AG09309 (cell line): ENCODE data around the gene ADGRG2.
"Not testable (repeated sequence)": the region's sequence is repeated elsewhere in the genome, so short reads cannot be mapped to it uniquely, and the experiment has no call there.

Source experiments
- DNase-seq: peaks from one replicate; pipeline ENCODE4 v3.0.0-alpha.2; 2010; ENCODE audit warnings: low read depth
- H3K4me3 ChIP-seq: 2 replicates; pipeline ENCODE4 v1.5.1; 2011; ENCODE audit warnings: mild to moderate bottlenecking, low read depth, low read length, moderate library complexity; ENCODE audit not compliant: control insufficient read depth
- CTCF ChIP-seq: IDR thresholded peaks from 2 replicates; pipeline ENCODE4 v1.5.1; 2011; ENCODE audit warnings: mild to moderate bottlenecking, low read depth, low read length, inconsistent platforms; ENCODE audit not compliant: insufficient read depth, control insufficient read depth; ENCODE audit errors: missing control alignments

The ADGRG2 gene

GRCh38 chrX:18984381-18985185, 137.7 kb downstream of the ADGRG2 start:
- DNase-seq: no peak
- TF ChIP-seq CTCF: peak; percentile 57
- peak overlapping the region; percentile 68 for H3K4me3 ChIP-seq

GRCh38 chrX:18983666-18984380, 138.4 kb downstream of the ADGRG2 start, which contains the start of gene PHKA2:
TSS of gene PHKA2 (minus strand) at chrX:18984114. CDS start at chrX:18983932, 182 bp downstream.
- H3K4me3 ChIP-seq: peak within 1 kb of the TSS; percentile 68
- no peak for DNase-seq

GRCh38 chrX:18981124-18981807, 141.0 kb downstream of the ADGRG2 start:
- no peak for TF ChIP-seq CTCF
- no peak overlapping the region for H3K4me3 ChIP-seq
- DNase-seq: no peak

More at GRCh38 chrX:18983666-18984380, 138.4 kb downstream of the ADGRG2 start, which contains the start of gene PHKA2:
- no peak for TF ChIP-seq CTCF

- not testable (repeated sequence) for H3K4me3 ChIP-seq, DNase-seq
Measured at GRCh38 chrX:18980262-18980661, 142.0 kb downstream of the ADGRG2 start.

- no peak for DNase-seq
- no peak overlapping the region for H3K4me3 ChIP-seq
- no peak for TF ChIP-seq CTCF
Measured at GRCh38 chrX:18974993-18975392, 147.3 kb downstream of the ADGRG2 start.

GRCh38 chrX:18973527-18974192, 148.6 kb downstream of the ADGRG2 start:
- TF ChIP-seq CTCF: no peak
- no peak for DNase-seq
- no peak overlapping the region for H3K4me3 ChIP-seq
